GM13976 (cell line): ENCODE measurements around the gene PTPN1.

Experiments
- DNase-seq: peaks from one replicate; pipeline ENCODE4 v3.0.0; 2012; ENCODE audit warnings: low spot score
- in situ Hi-C: fragments of 300-500 bp; cut with MboI; formaldehyde crosslinking; loops from one replicate; pipeline ENCODE4 v1.12.0; 2022; ENCODE audit warnings: low sequenced_read_pairs, mixed read lengths, inconsistent platforms; ENCODE audit not compliant: unreplicated experiment
- TF ChIP-seq, protein P1 (sequence below): IDR thresholded peaks from 2 replicates; pipeline ENCODE4 v1.5.1; 2012; ENCODE audit warnings: borderline replicate concordance, mild to moderate bottlenecking; ENCODE audit not compliant: insufficient read depth; ENCODE audit errors: extremely low read depth, missing control alignments, control extremely low read depth

Gene PTPN1

GRCh38 chr20:50491926-50492634 is 18.1 kb upstream of the PTPN1 start:
- in situ Hi-C loops: no loop called here
- no peak for DNase-seq
- TF ChIP-seq, protein P1, sequence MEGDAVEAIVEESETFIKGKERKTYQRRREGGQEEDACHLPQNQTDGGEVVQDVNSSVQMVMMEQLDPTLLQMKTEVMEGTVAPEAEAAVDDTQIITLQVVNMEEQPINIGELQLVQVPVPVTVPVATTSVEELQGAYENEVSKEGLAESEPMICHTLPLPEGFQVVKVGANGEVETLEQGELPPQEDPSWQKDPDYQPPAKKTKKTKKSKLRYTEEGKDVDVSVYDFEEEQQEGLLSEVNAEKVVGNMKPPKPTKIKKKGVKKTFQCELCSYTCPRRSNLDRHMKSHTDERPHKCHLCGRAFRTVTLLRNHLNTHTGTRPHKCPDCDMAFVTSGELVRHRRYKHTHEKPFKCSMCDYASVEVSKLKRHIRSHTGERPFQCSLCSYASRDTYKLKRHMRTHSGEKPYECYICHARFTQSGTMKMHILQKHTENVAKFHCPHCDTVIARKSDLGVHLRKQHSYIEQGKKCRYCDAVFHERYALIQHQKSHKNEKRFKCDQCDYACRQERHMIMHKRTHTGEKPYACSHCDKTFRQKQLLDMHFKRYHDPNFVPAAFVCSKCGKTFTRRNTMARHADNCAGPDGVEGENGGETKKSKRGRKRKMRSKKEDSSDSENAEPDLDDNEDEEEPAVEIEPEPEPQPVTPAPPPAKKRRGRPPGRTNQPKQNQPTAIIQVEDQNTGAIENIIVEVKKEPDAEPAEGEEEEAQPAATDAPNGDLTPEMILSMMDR: no peak

DNA sequence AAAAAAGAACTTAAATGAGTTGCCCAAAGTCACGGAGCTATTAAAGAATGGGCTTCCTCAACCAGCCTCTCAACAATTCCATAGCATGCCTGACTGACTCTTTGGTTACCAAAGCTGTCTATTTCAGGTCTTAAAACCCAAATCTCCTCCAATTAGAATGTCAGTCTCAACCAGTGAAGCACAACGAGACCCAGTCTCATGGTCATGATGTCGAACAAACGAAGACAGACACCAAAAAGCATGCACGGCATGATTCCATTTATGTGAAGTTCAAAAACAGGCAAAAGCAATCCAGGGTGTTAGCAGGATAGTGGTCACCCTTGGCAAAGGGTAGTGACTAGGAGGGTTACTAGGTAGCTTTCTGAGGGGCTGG is 16.3 kb upstream of the PTPN1 start:
- in situ Hi-C loops: no loop called here

GRCh38 chr20:50494428-50494827 is 15.8 kb upstream of the PTPN1 start:
- TF ChIP-seq, protein P1: no peak
- no peak for DNase-seq

More for the DNA sequence above, 16.3 kb upstream of the PTPN1 start:
- TF ChIP-seq, protein P1: no peak
- DNase-seq: no peak

GRCh38 chr20:50496773-50497385 is 13.3 kb upstream of the PTPN1 start:
- DNase-seq: no peak
- in situ Hi-C loops: no loop called here
- TF ChIP-seq, protein P1: no peak

More at GRCh38 chr20:50494428-50494827, 15.8 kb upstream of the PTPN1 start:
- in situ Hi-C loops: no loop called here

DNA sequence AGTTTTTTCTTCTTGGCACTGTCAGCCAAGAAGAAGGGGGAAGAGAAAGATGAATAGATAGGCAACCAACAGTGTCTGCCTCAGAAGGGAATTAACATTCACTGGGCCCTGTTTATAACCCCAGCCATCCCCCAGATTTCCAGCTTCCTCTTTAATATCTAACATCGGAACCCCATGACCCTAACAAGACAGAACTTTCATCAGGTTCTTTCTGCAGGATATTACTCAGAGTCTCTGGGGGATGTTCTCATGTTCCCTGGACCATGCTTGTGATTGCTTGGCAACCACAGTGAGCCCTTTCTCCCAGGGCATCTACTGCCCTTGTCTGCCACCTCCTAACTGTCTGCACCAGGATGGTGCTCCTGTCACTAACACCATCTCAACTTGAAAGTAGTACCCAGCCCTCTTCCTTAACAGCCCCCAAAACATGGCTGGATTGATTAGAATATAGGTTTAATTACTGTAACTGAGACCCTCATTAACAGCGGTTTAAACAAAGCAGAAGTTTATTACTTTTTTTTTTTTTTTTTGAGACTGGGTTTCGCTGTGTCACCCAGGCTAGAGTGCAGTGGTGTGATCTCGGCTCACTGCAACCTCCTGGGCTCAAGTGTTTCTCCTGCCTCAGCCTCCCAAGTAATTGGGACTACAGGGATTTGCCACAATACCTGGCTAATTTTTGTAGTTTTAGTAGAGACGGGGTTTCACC is 12.0 kb upstream of the PTPN1 start:
- TF ChIP-seq, protein P1: no peak
- in situ Hi-C loops: no loop called here
- DNase-seq: no peak

DNA sequence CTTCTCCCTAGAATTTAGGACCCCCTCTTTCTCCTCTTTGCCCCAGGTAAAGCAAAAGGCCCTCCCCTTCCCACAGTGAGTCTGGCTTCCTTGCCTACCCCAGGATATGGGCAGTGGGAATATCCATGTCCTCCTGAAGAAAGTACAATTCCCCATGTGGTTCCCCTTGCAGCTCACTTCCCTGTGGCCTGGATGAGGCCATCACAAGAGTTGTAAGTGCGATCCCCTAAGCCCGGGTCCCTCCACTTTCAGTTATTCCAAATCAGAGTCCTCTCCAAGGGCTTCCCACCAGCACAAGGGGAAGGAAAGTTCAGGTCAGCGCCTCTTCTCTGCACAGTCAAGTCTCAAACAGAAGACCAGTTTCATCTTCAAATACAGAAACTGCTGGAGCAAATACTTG is 10.2 kb upstream of the PTPN1 start:
- in situ Hi-C loops: no loop called here
- TF ChIP-seq, protein P1: no peak
- no peak for DNase-seq
